ENCODE results near the gene BSPRY.

BSPRY gene

GRCh38 chr9:113349445-113350094 lies at the start of gene BSPRY:
Gene BSPRY, plus strand, starts transcription at chr9:113349541. Its CDS starts 39 bp downstream, at chr9:113349580.
- DNase-seq: peak; percentile 76

DNA sequence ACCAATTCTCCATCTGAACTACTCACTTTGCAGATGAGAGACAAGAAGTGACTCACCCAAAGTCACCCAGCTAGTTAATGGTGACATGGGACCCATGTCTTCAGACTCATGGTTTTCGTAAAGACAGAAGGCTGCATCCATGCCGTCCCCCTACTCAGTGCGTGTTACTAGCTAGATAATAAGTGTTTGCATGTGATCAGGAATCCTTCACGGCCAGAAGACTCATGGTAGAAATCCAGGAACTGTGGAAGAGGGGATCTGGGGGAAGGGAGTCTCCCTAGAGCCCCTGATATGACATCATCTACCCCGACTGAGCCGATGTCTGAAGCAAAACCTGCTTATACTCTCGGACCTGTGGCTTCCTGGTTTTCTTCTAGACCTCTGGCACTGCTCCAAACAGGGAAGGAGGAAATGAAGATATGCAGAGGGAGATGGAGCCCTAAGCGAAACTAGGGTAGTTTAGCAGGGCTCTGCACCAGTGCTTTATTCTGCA lies 49.5 kb upstream of the BSPRY start:
- DNase-seq: peak; percentile 86

DNA sequence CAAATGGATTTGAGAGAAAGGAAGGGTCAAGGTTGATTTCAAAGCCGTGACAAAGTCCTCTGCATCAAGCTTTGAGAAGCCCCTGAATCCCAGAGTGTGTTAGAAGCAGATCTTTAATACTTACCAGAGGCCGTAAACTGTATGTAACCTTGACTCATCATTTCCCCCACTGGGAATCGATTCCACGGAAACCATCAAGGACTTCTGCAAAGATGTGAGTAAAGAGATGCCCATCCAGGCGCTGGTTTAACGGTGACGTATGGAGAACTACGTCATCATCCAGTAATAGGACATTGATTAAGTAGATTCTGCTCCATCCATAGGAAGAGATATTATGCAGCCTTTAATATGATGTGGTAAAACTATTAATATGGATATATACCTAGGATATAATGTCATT lies 47.8 kb upstream of the BSPRY start:
- DNase-seq: no peak

DNA sequence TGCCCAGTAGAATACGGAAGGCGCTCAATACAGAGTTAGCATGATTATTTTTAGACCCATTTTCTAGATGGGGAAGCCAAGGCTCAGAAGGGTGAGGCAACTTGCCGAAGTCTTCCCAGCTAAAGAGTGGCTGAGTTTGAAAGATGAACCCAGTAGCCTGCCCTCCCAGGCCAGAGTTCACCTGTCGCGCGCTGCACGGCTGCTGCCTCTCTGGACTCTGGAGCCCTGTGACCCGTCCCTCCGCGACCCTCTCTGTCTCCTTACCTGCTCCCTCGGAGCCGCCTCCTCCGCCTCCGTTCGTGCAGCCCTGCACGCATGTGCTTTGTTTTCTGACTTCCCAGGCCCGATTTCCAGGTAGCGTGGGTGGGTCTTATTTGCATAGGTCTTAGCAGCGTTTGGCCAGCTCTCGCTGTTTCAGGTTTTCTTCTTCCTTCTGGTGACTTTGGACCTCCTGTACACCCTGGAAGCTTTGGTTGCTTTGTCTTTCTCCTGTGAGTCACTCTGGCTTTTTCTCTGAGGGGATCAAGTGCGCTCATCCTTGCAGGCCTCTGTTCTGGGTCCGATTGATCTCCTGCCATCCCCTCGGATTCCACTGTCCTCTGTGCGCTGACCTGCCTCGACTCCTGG lies 46.4 kb upstream of the BSPRY start, which contains the start of gene RNF183:
Gene RNF183, minus strand, starts transcription at position 585 of the 627 bp plus-strand sequence. CDS start 5,192 bp downstream, outside the sequence.
- DNase-seq: no peak

DNA sequence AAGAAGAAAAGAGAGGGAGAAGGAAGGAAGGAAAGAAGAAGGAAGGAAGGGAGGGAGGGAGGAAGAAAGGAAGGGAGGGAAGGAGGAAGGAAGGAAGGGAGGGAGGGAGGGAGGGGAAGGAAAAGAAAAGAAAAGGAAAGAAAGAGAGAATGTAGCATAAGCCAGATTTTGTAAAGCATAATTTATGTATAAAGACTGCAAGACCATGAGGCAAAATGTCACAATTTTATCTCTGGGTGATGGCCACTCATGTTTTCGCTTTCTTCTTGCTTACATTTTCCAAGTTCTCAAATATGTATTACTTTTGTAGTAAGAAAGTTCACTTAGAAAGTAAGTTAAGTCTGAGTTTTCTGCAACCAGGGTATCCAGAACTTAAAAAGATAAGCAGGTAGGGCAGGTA lies 42.8 kb upstream of the BSPRY start:
- DNase-seq: no peak

DNA sequence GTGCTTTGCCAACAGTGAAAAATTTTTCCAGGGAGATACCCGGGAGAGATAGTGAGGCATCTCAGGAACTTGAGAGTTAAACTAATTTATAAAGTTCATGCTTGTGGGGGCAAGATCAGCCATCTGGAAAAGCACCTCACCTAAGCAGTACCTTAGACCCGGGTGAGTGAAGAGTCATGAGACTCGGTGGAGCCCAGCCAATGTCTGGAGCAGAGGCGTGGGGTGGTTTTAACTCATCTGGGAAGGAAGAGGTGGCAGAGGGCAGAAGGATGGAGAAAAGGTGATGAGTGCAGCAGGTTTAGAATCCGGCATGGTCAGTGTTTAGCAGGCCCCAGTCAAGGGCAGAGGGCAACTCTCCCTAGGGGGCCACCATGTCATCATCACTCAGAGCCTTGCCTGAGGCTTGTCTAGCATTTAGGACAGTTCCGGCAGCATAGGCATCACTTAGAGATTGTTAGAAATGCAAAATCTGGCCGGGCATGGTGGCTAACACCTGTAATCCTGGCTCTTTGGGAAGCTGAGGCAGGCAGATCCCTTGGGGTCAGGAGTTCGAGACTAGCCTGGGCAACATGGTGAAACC lies 41.9 kb upstream of the BSPRY start:
- DNase-seq: no peak

DNA sequence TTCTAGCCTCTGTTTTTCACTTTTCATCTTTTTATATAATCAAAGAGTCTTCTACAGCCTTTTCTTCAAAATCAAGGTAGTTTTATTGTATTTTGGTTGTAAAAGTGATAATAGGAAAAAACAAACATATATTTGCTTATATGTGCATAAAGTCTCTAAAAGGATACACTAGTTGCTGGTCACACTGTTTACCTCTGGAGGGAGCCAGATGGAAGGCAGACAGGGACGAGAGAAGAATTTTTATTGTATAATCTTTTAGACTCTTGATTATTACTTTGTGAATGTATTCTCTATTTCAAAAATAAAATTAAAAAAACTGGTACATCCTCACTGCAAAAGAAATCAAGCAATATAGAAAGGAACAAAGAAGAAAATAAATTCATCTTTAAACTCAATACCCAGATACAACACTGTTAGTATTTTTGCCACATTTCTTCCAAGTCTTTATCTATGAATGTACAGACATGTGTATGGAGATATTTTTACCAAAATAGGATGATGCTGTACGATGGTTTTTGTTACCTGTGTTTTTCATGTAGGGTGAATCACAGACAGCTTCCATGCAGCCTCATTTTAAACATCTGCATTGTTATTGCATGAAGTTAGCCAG lies 40.0 kb upstream of the BSPRY start:
- peak; percentile 85 for DNase-seq

GRCh38 chr9:113310538-113310937 lies 38.8 kb upstream of the BSPRY start:
- DNase-seq: no peak

DNA sequence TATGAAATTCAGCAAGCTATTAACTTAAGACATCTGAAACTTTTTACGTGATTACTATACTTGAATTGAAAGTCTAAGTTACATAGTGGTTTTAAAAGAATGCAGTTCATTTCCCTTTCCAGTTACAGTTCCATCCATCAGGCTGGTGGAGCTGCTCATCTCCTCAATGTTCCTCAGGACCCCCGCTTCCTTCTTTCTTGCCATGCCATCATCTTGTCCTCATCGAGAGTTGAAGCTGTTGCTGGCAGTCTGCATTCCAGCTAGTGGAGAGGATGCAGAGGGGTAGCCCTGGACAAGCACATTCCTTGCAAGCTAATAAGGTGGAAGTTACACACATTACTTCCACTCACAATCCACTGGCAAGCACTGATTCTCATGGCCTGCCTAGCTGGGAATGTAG lies 37.4 kb upstream of the BSPRY start:
- no peak for DNase-seq

GRCh38 chr9:113313261-113313660 lies 36.1 kb upstream of the BSPRY start:
- DNase-seq: no peak

- no peak for DNase-seq
Observed at GRCh38 chr9:113315231-113315630, 34.1 kb upstream of the BSPRY start.

GRCh38 chr9:113316030-113316429 lies 33.3 kb upstream of the BSPRY start:
- no peak for DNase-seq

- DNase-seq: no peak
Observed at GRCh38 chr9:113317777-113318176, 31.6 kb upstream of the BSPRY start.

DNA sequence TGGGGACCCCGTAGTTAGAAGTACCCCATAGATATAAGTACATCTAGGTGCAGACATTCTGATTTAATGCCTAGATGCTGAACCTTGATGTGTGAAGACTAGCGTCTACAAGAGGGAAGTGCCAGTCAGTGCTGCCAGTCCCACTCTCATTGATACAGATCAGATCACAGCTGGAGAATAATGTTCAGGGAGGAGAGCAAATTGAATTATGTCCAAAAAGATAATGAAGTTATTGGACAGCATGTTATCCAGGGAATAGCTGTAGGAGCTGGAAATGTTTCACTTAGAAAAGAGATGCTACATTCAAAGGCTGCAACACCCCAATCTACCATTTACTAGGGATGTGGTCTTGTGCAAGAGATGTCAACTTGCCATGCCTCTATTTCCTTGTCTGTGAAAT lies 30.3 kb upstream of the BSPRY start:
- DNase-seq: no peak

DNA sequence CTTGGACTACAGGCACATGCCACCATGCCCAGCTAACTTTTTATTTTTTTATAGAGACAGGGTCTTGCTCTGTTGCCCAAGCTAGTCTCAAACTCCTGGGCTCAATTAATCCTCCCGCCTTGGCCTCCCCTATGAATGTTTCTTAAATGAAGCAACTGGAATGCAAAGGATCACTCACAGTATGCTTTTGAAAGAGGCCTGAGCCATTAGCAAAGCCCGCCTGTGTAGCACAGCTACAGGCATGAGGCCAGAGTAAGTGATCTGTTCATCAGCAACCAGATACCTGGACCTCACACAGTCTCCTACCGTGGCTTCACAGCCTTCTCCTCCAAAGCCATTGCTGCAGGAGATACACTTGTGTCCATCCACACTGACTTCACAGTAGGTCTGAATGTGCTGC lies 29.3 kb upstream of the BSPRY start:
- DNase-seq: no peak

DNA sequence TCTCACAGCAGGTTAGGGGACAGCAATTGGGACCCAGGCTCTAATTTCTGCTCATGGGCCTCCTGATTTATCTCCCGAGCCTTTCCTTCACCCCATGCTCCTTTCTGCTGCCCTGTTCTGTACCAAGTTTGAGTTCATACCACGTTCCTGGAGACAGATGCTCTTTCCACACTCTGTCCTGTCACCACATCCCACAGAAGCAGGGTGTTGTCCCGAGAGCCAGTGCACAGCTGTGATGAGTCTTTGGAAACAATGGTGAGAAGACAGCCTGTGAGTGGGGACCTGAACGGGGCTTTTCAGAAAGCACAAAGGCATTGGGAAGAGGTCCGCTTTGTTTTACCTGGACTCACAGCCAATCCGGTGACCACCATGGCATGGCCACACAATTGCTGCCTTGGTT lies 26.7 kb upstream of the BSPRY start:
- DNase-seq: no peak

- no peak for DNase-seq
Observed at GRCh38 chr9:113326230-113326629, 23.1 kb upstream of the BSPRY start.

- DNase-seq: no peak
Observed at GRCh38 chr9:113328045-113328782, 21.1 kb upstream of the BSPRY start.

GRCh38 chr9:113331780-113332179 lies 17.6 kb upstream of the BSPRY start:
- no peak for DNase-seq

GRCh38 chr9:113337714-113338113 lies 11.6 kb upstream of the BSPRY start:
- DNase-seq: no peak

- DNase-seq: peak; percentile 94
Observed at GRCh38 chr9:113340011-113340699, 9.2 kb upstream of the BSPRY start, which contains the start of gene WDR31. Gene WDR31, minus strand, starts transcription at chr9:113340275. Its CDS starts 8,253 bp downstream, at chr9:113332022.

GRCh38 chr9:113341712-113342410 lies 7.5 kb upstream of the BSPRY start:
- peak; percentile 91 for DNase-seq

Measured in hematopoietic multipotent progenitor cell treated with erythropoietin and hydrocortisone succinate and interleukin-3 and kit ligand, for 4 days (in vitro differentiated cells).